KMS-11 (cell line): Measurements from ENCODE around the gene SLC36A4.

ENCODE experiments used
- H2AFZ ChIP-seq: fragments of 200-600 bp; sonication (generic); 2 replicates; pipeline ENCODE4 v1.6.1; 2016; ENCODE audit warnings: antibody characterized with exemption, mixed run types, low read depth
- H3K27ac ChIP-seq: fragments of 200-600 bp; sonication (generic); 2 replicates; pipeline ENCODE4 v1.6.1; 2016; ENCODE audit warnings: mild to moderate bottlenecking, mixed run types
- H3K27me3 ChIP-seq: fragments of 200-600 bp; sonication (generic); 2 replicates; pipeline ENCODE4 v1.6.1; 2017; ENCODE audit warnings: mild to moderate bottlenecking, low read depth, mixed run types, moderate library complexity; ENCODE audit not compliant: insufficient read depth
- H3K36me3 ChIP-seq: fragments of 200-600 bp; sonication (generic); 2 replicates; pipeline ENCODE4 v1.6.1; 2017; ENCODE audit warnings: mild to moderate bottlenecking, mixed run types; ENCODE audit not compliant: insufficient read depth
- H3K4me1 ChIP-seq: fragments of 200-600 bp; sonication (generic); 2 replicates; pipeline ENCODE4 v1.6.1; 2016; ENCODE audit warnings: mild to moderate bottlenecking, low read depth, mixed run types; ENCODE audit not compliant: poor library complexity, severe bottlenecking
- H3K4me2 ChIP-seq: fragments of 200-600 bp; sonication (generic); 2 replicates; pipeline ENCODE4 v1.7.0; 2016; ENCODE audit warnings: mild to moderate bottlenecking, mixed run types
- H3K4me3 ChIP-seq: fragments of 200-600 bp; sonication (generic); IDR thresholded peaks from 2 replicates; pipeline ENCODE4 v1.6.1; 2017; ENCODE audit warnings: low read depth, low read length, mixed read lengths; ENCODE audit not compliant: insufficient read depth
- H3K79me2 ChIP-seq: fragments of 200-600 bp; sonication (generic); 2 replicates; pipeline ENCODE4 v1.6.1; 2016; ENCODE audit warnings: low read depth, mixed run types; ENCODE audit not compliant: insufficient read depth
- H3K9ac ChIP-seq: fragments of 200-600 bp; sonication (generic); 2 replicates; pipeline ENCODE4 v1.6.1; 2016; ENCODE audit warnings: mild to moderate bottlenecking, mixed run types
- H4K20me1 ChIP-seq: fragments of 200-600 bp; sonication (generic); 2 replicates; pipeline ENCODE4 v1.6.1; 2016; ENCODE audit warnings: mild to moderate bottlenecking, mixed run types; ENCODE audit not compliant: insufficient read depth
- CTCF ChIP-seq: fragments of 200-600 bp; sonication (generic); conservative IDR thresholded peaks from 2 replicates; pipeline ENCODE4 v1.6.1; 2017; ENCODE audit warnings: low read depth, mild to moderate bottlenecking, antibody characterized with exemption, low read length, moderate library complexity, mixed read lengths

Gene SLC36A4

GRCh38 chr11:93132836-93133235 is 65.0 kb downstream of the SLC36A4 start:
- Histone ChIP-seq H3K9ac (no peak overlapping the region), H3K27me3 (no peaks in the 10 kb centered on the region), H3K79me2 (no peaks in the 10 kb centered on the region), H3K27ac (no peak overlapping the region), H3K4me3 (no peak overlapping the region), H3K36me3 (no peaks in the 10 kb centered on the region), H2AFZ (no peak overlapping the region), H4K20me1 (no peaks in the 10 kb centered on the region), H3K4me2 (no peak overlapping the region), H3K4me1 (no peaks in the 10 kb centered on the region)
- no peak for TF ChIP-seq CTCF

GRCh38 chr11:93131709-93132108 is 66.1 kb downstream of the SLC36A4 start:
- H2AFZ ChIP-seq: no peak overlapping the region
- TF ChIP-seq CTCF: no peak
- no peak overlapping the region for H3K9ac ChIP-seq
- H3K79me2 ChIP-seq: no peaks in the 10 kb centered on the region
- H3K4me2 ChIP-seq: no peak overlapping the region
- H3K4me3 ChIP-seq: no peak overlapping the region
- H4K20me1 ChIP-seq: no peaks in the 10 kb centered on the region
- no peaks in the 10 kb centered on the region for H3K4me1 ChIP-seq
- no peak overlapping the region for H3K27ac ChIP-seq
- no peaks in the 10 kb centered on the region for H3K27me3 ChIP-seq
- H3K36me3 ChIP-seq: no peaks in the 10 kb centered on the region

- H3K4me1 ChIP-seq: no peaks in the 10 kb centered on the region
- H2AFZ ChIP-seq: no peak overlapping the region
- no peak overlapping the region for H3K4me3 ChIP-seq
These were observed 69.2 kb downstream of the SLC36A4 start for GRCh38 chr11:93128574-93128973.

GRCh38 chr11:93123351-93123898 is 74.4 kb downstream of the SLC36A4 start:
- Histone ChIP-seq H3K36me3 (no peaks in the 10 kb centered on the region), H3K4me2 (no peak overlapping the region), H3K4me1 (no peaks in the 10 kb centered on the region), H3K79me2 (no peaks in the 10 kb centered on the region), H3K9ac (no peak overlapping the region), H3K4me3 (no peak overlapping the region), H2AFZ (no peak overlapping the region), H4K20me1 (no peaks in the 10 kb centered on the region), H3K27me3 (no peaks in the 10 kb centered on the region), H3K27ac (no peak overlapping the region)
- no peak for TF ChIP-seq CTCF

More at GRCh38 chr11:93128574-93128973, 69.2 kb downstream of the SLC36A4 start:
- H3K36me3 ChIP-seq: no peaks in the 10 kb centered on the region
- no peak for TF ChIP-seq CTCF
- no peaks in the 10 kb centered on the region for H3K27me3 ChIP-seq
- no peak overlapping the region for H3K27ac ChIP-seq
- no peak overlapping the region for H3K4me2 ChIP-seq
- no peaks in the 10 kb centered on the region for H4K20me1 ChIP-seq
- H3K9ac ChIP-seq: no peak overlapping the region
- H3K79me2 ChIP-seq: no peaks in the 10 kb centered on the region
